MCF 10A (cell line): ENCODE results near the gene CRNKL1. TPM values are rescaled to one million over a fixed set of nuclear protein-coding genes. Genes with fewer than 3 reads are reported as not detected.

Experiments used
- BruUV-seq: library from RNA; stranded (reverse); fragments of 400-500 nt; replicated peaks from 2 replicates; lab custom pipeline; 2021; lab: Mats Ljungman, UMichigan
- CTCF ChIA-PET: fragments of 300-600 bp; sonication (Branson Sonifier 250); formaldehyde crosslinking; extraction: SDS; loops from one replicate; lab custom pipeline; 2021; ENCODE audit warnings: antibody characterized with exemption, inconsistent platforms; lab: Yijun Ruan, JAX
- POLR2A ChIA-PET: fragments of 300-600, 350-650 bp; sonication (Branson Sonifier 250); formaldehyde crosslinking; extraction: SDS; loops from one replicate; lab custom pipeline; 2020; ENCODE audit warnings: antibody characterized with exemption, inconsistent platforms; lab: Yijun Ruan, JAX
- DNase-seq: peaks from one replicate; pipeline ENCODE4 v3.0.0-alpha.2; 2018; ENCODE audit not compliant: unreplicated experiment
- H3K27ac Mint-ChIP-seq: one replicate; pipeline ENCODE4 v1.8.0; 2022; ENCODE audit warnings: mild to moderate bottlenecking, low read depth, mixed read lengths; ENCODE audit not compliant: unreplicated experiment
- H3K27me3 Mint-ChIP-seq: one replicate; pipeline ENCODE4 v1.8.0; 2022; ENCODE audit warnings: mixed read lengths; ENCODE audit not compliant: insufficient read depth, unreplicated experiment
- H3K36me3 Mint-ChIP-seq: one replicate; pipeline ENCODE4 v1.8.0; 2022; ENCODE audit warnings: mild to moderate bottlenecking, moderate library complexity, mixed read lengths; ENCODE audit not compliant: insufficient read depth, unreplicated experiment
- H3K4me1 Mint-ChIP-seq: one replicate; pipeline ENCODE4 v1.8.0; 2022; ENCODE audit warnings: mixed read lengths; ENCODE audit not compliant: insufficient read depth, unreplicated experiment
- H3K4me3 Mint-ChIP-seq: one replicate; pipeline ENCODE4 v1.8.0; 2022; ENCODE audit warnings: mild to moderate bottlenecking, moderate library complexity, mixed read lengths; ENCODE audit not compliant: unreplicated experiment
- H3K9me3 Mint-ChIP-seq: one replicate; pipeline ENCODE4 v1.8.0; 2022; ENCODE audit warnings: mixed read lengths; ENCODE audit not compliant: unreplicated experiment
- CTCF ChIP-seq: fragments of 200-600 bp; IDR thresholded peaks from one replicate; pipeline ENCODE4 v1.8.0; 2022; ENCODE audit warnings: antibody characterized with exemption, mild to moderate bottlenecking; ENCODE audit not compliant: unreplicated experiment
- intact Hi-C: fragments of 100-400 bp; cut with micrococcal nuclease; formaldehyde crosslinking; loops from 2 replicates; pipeline ENCODE4 v1.14.1; 2022
- total RNA-seq: library from RNA; stranded (reverse); gene quantifications from 2 replicates; pipeline ENCODE4 v1.2.3, GENCODE V29; 2022

Gene CRNKL1
- total RNA-seq, 1 experiment from 2014 or later, result 20.1 TPM

GRCh38 chr20:20070871-20071726 is 18.8 kb upstream of the CRNKL1 start:
- H3K27me3 Mint-ChIP-seq, result no peaks in the 10 kb centered on the region
- H3K4me3 Mint-ChIP-seq, result no peak overlapping the region
- H3K36me3 Mint-ChIP-seq, result no peaks in the 10 kb centered on the region
- no peak for DNase-seq
- no peaks in the 10 kb centered on the region for H3K4me1 Mint-ChIP-seq
- intact Hi-C loops, result no loop called here
- CTCF ChIA-PET, result interaction anchor here (0.5 to 1.5 kb wide), 5 partner anchors 9 to 230 kb away, joined by 3 read pairs; no protein-coding TSS in a partner anchor
- H3K27ac Mint-ChIP-seq, result no peak overlapping the region
- BruUV-seq, result no TSS peak
- no peaks in the 10 kb centered on the region for H3K9me3 Mint-ChIP-seq
- TF ChIP-seq CTCF, result no peak
- POLR2A ChIA-PET, result interaction anchor here (0.6 kb wide), 1 partner anchor 69 kb away, joined by 4 read pairs; no protein-coding TSS in a partner anchor

- Mint-ChIP-seq H3K4me1 (no peaks in the 10 kb centered on the region), H3K9me3 (no peaks in the 10 kb centered on the region), H3K27me3 (peaks cover 19% of the 10 kb centered on the region), H3K27ac (no peak overlapping the region), H3K4me3 (no peak overlapping the region), H3K36me3 (peaks cover 4% of the 10 kb centered on the region)
- DNase-seq, result no peak
- intact Hi-C loops, result no loop called here
- POLR2A ChIA-PET, result interaction anchor here (0.7 to 1.5 kb wide), 3 partner anchors 9 to 284 kb away, joined by 4 to 6 read pairs (median 4); partner anchors contain the start of genes CFAP61 and CRNKL1
- BruUV-seq, result no TSS peak
- CTCF ChIA-PET, result interaction anchor here (0.6 kb wide), 2 partner anchors 173 to 1567 kb away, joined by 3 to 5 read pairs; no protein-coding TSS in a partner anchor
- TF ChIP-seq CTCF, result no peak
These were observed 13.1 kb upstream of the CRNKL1 start for GRCh38 chr20:20065361-20065760.

- TF ChIP-seq CTCF, result no peak
- intact Hi-C loops, result no loop called here
- Mint-ChIP-seq H3K4me1 (no peaks in the 10 kb centered on the region), H3K36me3 (peaks cover 4% of the 10 kb centered on the region), H3K27ac (no peak overlapping the region), H3K27me3 (peaks cover 19% of the 10 kb centered on the region), H3K9me3 (no peaks in the 10 kb centered on the region), H3K4me3 (no peak overlapping the region)
- no TSS peak for BruUV-seq
- no peak for DNase-seq
- POLR2A ChIA-PET, result interaction anchor here (1.5 kb wide), 1 partner anchor 7 kb away, joined by 4 read pairs; no protein-coding TSS in a partner anchor
- CTCF ChIA-PET, result interaction anchor here (0.7 to 1.0 kb wide), 2 partner anchors 55 to 173 kb away, joined by 3 read pairs; no protein-coding TSS in a partner anchor
These were observed 11.9 kb upstream of the CRNKL1 start for GRCh38 chr20:20063941-20064702.
